Mononuclear cell (primary cell): Measurements from ENCODE around the gene CTF1. TPM values are rescaled to one million over a fixed set of nuclear protein-coding genes. Genes with fewer than 3 reads are reported as not detected.
"Not testable (repeated sequence)": the region's sequence is repeated elsewhere in the genome, so short reads cannot be mapped to it uniquely, and the experiment has no call there.

Source experiments
- H3K27me3 ChIP-seq: 2 replicates; pipeline ENCODE4 v1.6.0; 2011; ENCODE audit warnings: low read length, control low read depth; ENCODE audit not compliant: insufficient read depth
- H3K4me1 ChIP-seq: 2 replicates; pipeline ENCODE4 v1.5.1; 2011; ENCODE audit warnings: mild to moderate bottlenecking, low read length, control low read depth; ENCODE audit not compliant: insufficient read depth
- H3K4me3 ChIP-seq: 2 replicates; pipeline ENCODE4 v1.5.1; 2011; ENCODE audit warnings: mild to moderate bottlenecking, low read length, moderate library complexity
- H3K9me3 ChIP-seq: 2 replicates; pipeline ENCODE4 v1.5.1; 2011; ENCODE audit warnings: low read depth, mild to moderate bottlenecking, control low read depth, low read length
- total RNA-seq: library from RNA; depleted of rRNA; stranded (reverse); fragments of >200 nt; gene quantifications from one replicate; pipeline ENCODE4 v1.2.3, GENCODE V29; 2012

The CTF1 gene
- total RNA-seq, 1 donor, result 0.21 TPM

DNA sequence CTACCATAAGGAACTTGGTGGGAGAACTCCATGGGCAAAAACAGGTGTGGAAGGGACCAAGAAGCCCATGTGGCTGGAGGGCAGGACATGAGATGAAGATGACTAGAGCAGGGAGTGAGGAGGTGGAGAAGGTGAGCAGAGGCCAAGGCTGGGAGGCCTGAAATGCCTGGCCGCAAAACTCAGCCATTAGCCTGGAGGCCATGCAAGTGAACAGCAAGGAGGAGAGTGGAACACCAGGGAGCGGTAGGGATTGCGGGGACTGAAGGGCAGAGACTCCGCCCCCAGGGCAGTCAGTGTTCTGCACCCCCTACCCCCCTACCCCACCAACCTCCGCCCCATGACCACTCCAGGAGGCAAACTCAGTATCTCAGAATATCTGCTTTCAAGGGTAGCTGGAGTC is 19.5 kb upstream of the CTF1 start:
- H3K9me3 ChIP-seq, result no peaks in the 10 kb centered on the region
- peaks cover 27% of the 10 kb centered on the region for H3K4me1 ChIP-seq
- no peak overlapping the region for H3K4me3 ChIP-seq
- no peaks in the 10 kb centered on the region for H3K27me3 ChIP-seq

DNA sequence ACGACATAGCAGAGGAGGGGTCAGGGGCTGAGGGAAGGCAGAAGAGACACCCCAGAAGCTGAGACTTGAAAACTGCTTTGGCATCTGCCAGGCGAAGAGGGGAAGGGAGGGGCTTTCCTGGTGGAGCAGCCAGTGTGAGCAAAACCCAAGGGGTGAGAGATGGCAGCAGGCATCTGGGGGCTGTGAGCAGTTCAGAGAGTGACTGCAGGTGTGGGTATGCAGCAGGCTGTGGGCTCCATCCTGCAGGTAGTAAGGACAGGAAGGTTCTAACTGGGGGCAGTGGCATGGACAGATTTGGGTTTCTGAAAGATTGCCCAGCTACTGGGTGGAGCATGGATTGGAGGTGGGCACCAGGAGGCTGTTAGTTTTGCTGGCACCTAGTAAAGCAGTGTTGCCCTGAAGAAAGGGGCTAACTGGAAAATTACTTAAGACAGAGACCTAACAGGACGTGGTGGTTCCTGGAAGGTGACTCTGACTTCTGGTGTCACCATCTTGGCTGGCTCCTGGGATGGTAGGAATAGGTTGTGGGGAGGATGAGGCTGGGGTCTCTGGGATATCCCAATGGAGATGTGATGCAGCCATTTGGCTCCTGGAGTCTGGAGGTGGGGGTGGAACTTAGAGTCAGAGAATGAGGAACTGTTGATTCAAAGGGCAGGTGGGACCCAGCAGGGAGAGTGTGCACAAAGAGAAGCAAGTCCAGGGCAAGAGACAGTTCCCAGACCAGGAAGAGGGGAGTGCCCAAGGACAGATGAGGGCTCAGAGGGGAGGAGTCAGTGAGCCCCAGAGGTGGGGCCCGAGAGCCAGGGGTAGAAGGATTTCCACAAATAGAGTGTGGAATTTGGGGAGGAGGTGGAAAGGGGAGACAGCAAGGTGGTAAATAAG is 13.7 kb upstream of the CTF1 start:
- no peaks in the 10 kb centered on the region for H3K4me1 ChIP-seq
- H3K9me3 ChIP-seq, result no peaks in the 10 kb centered on the region
- no peak overlapping the region for H3K4me3 ChIP-seq
- no peaks in the 10 kb centered on the region for H3K27me3 ChIP-seq

GRCh38 chr16:30884760-30885159 is 11.7 kb upstream of the CTF1 start:
- Histone ChIP-seq H3K4me3 (no peak overlapping the region), H3K27me3 (no peaks in the 10 kb centered on the region), H3K4me1 (no peaks in the 10 kb centered on the region), H3K9me3 (no peaks in the 10 kb centered on the region)

GRCh38 chr16:30885196-30885595 is 11.2 kb upstream of the CTF1 start:
- Histone ChIP-seq H3K27me3 (no peaks in the 10 kb centered on the region), H3K4me3 (no peak overlapping the region), H3K4me1 (no peaks in the 10 kb centered on the region), H3K9me3 (no peaks in the 10 kb centered on the region)

DNA sequence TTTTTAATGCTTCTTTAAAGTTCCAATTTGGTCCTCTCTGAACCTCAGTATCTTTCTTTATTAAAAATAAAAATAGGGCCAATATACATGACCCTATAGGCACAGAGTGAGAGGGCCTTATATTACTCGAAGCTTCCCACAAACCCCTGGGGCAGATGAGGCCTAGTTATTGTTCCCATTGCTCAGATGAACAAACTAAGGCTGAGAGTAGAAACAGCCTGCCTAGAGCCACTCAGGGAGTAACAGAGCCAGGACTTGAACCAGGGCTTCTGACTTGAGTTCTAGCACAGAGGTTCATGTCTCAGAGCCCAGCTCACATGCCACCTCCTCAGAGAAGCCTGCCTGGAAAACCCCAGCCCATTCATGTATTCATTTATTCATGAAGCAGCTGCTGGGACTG is 10.3 kb upstream of the CTF1 start:
- no peaks in the 10 kb centered on the region for H3K27me3 ChIP-seq
- no peaks in the 10 kb centered on the region for H3K9me3 ChIP-seq
- H3K4me3 ChIP-seq, result no peak overlapping the region
- H3K4me1 ChIP-seq, result no peaks in the 10 kb centered on the region

DNA sequence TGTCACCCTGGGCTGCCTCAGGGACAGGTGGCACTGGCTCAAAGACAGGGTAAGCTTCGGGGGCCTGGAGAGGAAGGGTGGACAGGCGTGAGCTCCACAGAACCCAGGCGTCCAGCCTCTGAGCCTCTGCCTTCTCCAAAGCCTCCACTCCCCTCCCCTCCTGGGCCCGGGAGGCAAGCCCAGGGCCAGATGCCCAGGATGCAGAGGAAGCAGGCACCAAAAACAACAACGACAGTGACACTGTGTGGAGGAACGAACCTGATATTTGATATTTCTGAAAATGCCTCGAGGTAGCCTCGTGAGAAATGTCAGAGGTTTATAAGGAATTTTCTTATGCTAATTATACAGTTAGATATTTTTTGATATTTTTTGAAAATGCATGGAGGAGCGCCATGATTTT is 8.5 kb upstream of the CTF1 start:
- Histone ChIP-seq H3K9me3 (no peaks in the 10 kb centered on the region), H3K4me1 (peaks cover 7% of the 10 kb centered on the region), H3K4me3 (no peak overlapping the region), H3K27me3 (no peaks in the 10 kb centered on the region)

GRCh38 chr16:30888856-30889499 is 7.4 kb upstream of the CTF1 start:
- Histone ChIP-seq H3K4me3 (no peak overlapping the region), H3K27me3 (no peaks in the 10 kb centered on the region), H3K9me3 (no peaks in the 10 kb centered on the region), H3K4me1 (peaks cover 14% of the 10 kb centered on the region)

GRCh38 chr16:30889721-30890120 is 6.7 kb upstream of the CTF1 start:
- Histone ChIP-seq H3K27me3 (no peaks in the 10 kb centered on the region), H3K4me1 (peaks cover 20% of the 10 kb centered on the region), H3K9me3 (no peaks in the 10 kb centered on the region), H3K4me3 (no peak overlapping the region)

- H3K4me3 ChIP-seq, H3K9me3 ChIP-seq, H3K27me3 ChIP-seq: not testable (repeated sequence)
- H3K4me1 ChIP-seq, result peaks cover 26% of the 10 kb centered on the region
Observed at GRCh38 chr16:30891043-30891823, 5.2 kb upstream of the CTF1 start.

GRCh38 chr16:30892670-30893416 is 3.6 kb upstream of the CTF1 start:
- Histone ChIP-seq H3K4me3 (peak overlapping the region; percentile 58), H3K4me1 (peaks cover 41% of the 10 kb centered on the region), H3K9me3 (no peaks in the 10 kb centered on the region), H3K27me3 (no peaks in the 10 kb centered on the region)

- peak overlapping the region; percentile 58 for H3K4me3 ChIP-seq
- no peaks in the 10 kb centered on the region for H3K27me3 ChIP-seq
- H3K4me1 ChIP-seq, result peaks cover 42% of the 10 kb centered on the region
- H3K9me3 ChIP-seq, result no peaks in the 10 kb centered on the region
Observed at GRCh38 chr16:30893417-30893743, 3.0 kb upstream of the CTF1 start.

DNA sequence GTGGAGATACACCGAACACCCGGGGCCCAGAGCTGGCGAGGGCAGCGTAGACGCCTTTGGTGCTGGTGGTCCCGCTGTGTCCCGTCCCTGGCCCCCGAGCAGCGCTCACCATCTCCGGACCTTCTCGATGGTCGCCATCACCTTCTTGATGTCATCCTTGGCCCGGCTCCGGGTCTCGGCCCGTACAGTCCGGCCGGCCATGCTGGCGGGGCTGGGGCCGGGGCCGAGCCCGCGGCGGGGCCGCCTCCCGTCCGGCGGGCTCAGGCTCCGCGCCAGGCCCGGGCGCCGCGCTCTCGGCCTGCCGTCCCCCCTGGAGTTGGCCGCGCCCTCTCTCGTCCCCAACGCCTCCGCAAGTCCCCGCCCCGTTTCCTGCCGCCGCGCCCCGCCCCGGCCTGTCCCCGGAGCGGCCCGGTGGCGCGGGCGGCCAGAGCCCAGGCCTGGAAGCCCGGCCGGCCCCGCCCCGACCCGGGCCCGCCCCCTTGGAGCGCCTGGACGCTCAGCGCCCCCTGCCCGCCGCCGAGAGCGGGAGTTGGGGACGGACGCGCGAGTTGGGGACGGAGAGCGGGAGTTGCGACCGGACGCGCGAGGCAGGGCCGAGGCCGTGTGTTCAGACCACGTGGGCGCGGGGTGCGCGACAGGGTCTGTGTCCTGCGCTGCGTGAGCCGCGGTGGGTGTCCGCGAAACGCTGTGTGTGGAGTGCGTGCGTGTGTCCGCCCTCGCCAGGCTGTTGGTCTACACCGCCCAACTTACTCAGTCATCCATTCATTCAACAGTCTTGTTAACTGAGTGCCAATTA is 2.5 kb upstream of the CTF1 start, which contains the start of gene BCL7C:
Gene BCL7C (minus strand): TSS at position 334 of the 796 bp plus-strand sequence. CDS start 133 bp downstream, at position 201.
- H3K4me1 ChIP-seq, result peaks cover 42% of the 10 kb centered on the region
- H3K27me3 ChIP-seq, result no peaks in the 10 kb centered on the region
- peak within 1 kb of the TSS; percentile 58 for H3K4me3 ChIP-seq
- no peaks in the 10 kb centered on the region for H3K9me3 ChIP-seq

- Histone ChIP-seq H3K4me1 (peaks cover 42% of the 10 kb centered on the region), H3K4me3 (peak overlapping the region; percentile 58), H3K27me3 (no peaks in the 10 kb centered on the region), H3K9me3 (no peaks in the 10 kb centered on the region)
Observed at GRCh38 chr16:30894540-30895368, 1.7 kb upstream of the CTF1 start.
